ACC112 (cell line): Measurements from ENCODE around the gene PERM1.
"Not testable (repeated sequence)": the region's sequence is repeated elsewhere in the genome, so short reads cannot be mapped to it uniquely, and the experiment has no call there.

Experiments used
- H2AFZ ChIP-seq: fragments of 200-600 bp; sonication (generic); one replicate; pipeline ENCODE4 v1.6.0; 2017; ENCODE audit warnings: antibody characterized with exemption, low read length; ENCODE audit not compliant: unreplicated experiment
- H3K27ac ChIP-seq: fragments of 200-600 bp; sonication (generic); 2 replicates; pipeline ENCODE4 v1.5.1; 2014; ENCODE audit warnings: low read depth, mild to moderate bottlenecking, antibody characterized with exemption, low read length, moderate library complexity
- H3K27me3 ChIP-seq: fragments of 200-600 bp; sonication (generic); 2 replicates; pipeline ENCODE4 v1.6.1; 2014; ENCODE audit warnings: mild to moderate bottlenecking, antibody characterized with exemption, low read length, moderate library complexity, mixed read lengths; ENCODE audit not compliant: insufficient read depth
- H3K36me3 ChIP-seq: fragments of 200-600 bp; sonication (generic); 2 replicates; pipeline ENCODE4 v1.6.1; 2016; ENCODE audit warnings: mild to moderate bottlenecking, antibody characterized with exemption, low read length, moderate library complexity, mixed read lengths; ENCODE audit not compliant: insufficient read depth
- H3K4me1 ChIP-seq: fragments of 200-600 bp; sonication (generic); one replicate; pipeline ENCODE4 v1.6.1; 2016; ENCODE audit warnings: low read length, mixed read lengths; ENCODE audit not compliant: insufficient read depth, unreplicated experiment, control insufficient read depth
- H3K4me3 ChIP-seq: fragments of 200-600 bp; sonication (generic); 2 replicates; pipeline ENCODE4 v1.5.1; 2014; ENCODE audit warnings: mild to moderate bottlenecking, low read depth, low read length
- H3K79me2 ChIP-seq: fragments of 200-600 bp; sonication (generic); one replicate; pipeline ENCODE4 v1.6.0; 2016; ENCODE audit warnings: low read length; ENCODE audit not compliant: control insufficient read depth, unreplicated experiment, insufficient read depth

Gene PERM1

DNA sequence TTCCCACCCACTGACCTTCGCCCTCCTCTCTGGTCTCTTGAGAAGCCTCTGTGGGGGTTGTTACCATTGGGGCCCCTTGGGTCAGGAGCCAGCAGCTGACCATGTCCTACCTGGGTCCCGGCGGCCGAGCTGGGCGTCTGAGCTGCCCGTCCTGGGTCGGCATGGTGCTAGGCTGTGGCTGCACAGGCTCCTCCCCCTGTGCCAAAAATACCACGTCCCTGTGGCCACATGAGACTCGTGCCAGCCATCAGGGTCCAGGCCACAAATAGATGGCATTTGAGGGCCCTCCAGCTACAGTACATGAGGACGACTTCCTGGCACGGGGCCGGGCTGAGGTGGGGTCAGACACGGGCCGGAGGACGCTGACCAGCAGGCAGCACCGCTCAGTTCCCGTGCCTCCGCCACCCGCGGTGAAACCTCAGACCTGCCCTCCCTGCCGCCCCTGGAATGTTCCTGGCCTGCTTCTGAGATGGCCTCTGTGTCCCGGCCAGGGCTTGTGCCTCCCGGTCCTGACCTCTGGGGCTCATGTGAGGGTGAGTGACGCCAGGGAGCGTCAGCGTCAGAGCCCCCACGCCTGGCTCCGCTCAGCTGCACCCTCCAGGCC is at the start of gene PERM1:
TSS of gene PERM1 (minus strand) at position 139 of the 604 bp plus-strand sequence. CDS start 1,064 bp downstream, outside the sequence.
- peaks cover 7% of the 10 kb centered on the region; the same call in 1 of the 2 replicates for H3K27me3 ChIP-seq
- no peak within 1 kb of the TSS for H3K27ac ChIP-seq
- H3K4me3 ChIP-seq: no peak within 1 kb of the TSS
- no peaks in the 10 kb centered on the region for H3K4me1 ChIP-seq
- no peaks in the 10 kb centered on the region for H3K36me3 ChIP-seq
- no peak within 1 kb of the TSS for H2AFZ ChIP-seq
- H3K79me2 ChIP-seq: no peaks in the 10 kb centered on the region

DNA sequence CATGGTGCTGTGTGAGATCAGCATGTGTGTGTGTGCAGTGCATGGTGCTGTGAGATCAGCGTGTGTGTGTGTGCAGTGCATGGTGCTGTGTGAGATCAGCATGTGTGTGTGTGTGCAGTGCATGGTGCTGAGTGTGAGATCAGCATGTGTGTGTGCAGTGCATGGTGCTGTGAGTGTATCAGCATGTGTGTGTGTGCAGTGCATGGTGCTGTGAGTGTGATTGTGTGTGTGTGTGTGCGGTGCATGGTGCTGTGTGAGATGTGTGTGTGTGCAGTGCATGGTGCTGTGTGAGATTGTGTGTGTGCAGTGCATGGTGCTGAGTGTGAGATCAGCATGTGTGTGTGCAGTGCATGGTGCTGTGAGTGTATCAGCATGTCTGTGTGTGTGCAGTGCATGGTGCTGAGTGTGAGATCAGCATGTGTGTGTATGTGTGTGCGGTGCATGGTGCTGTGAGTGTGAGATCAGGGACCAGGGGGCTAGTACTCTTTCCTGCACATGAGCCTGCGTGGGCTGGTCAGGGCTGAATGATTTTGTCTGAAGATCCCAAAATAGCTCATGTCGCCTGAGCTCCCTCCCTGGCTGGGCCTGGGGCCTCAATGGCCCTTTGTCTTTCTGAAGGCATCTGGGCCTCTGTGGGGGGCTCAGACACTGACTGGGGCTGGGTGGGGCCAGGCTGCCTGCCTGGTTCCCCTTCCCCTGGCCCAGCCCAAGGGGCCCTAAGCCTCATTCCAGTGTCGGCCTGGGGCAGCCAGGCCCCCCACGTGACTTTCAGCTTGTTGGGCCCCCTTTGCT is 49.2 kb upstream of the PERM1 start:
- H3K27me3 ChIP-seq, H3K36me3 ChIP-seq, H3K79me2 ChIP-seq, H2AFZ ChIP-seq, H3K4me1 ChIP-seq, H3K4me3 ChIP-seq, H3K27ac ChIP-seq: not testable (repeated sequence)

GRCh38 chr1:1027791-1028190 is 45.9 kb upstream of the PERM1 start:
- H3K36me3 ChIP-seq: no peaks in the 10 kb centered on the region
- H3K27me3 ChIP-seq: no peaks in the 10 kb centered on the region
- H3K27ac ChIP-seq: no peak overlapping the region
- H3K79me2 ChIP-seq: no peaks in the 10 kb centered on the region
- H3K4me3 ChIP-seq: no peak overlapping the region
- H3K4me1 ChIP-seq: peaks cover 18% of the 10 kb centered on the region
- no peak overlapping the region for H2AFZ ChIP-seq

GRCh38 chr1:1026599-1027413 is 44.9 kb upstream of the PERM1 start:
- H3K79me2 ChIP-seq: no peaks in the 10 kb centered on the region
- no peaks in the 10 kb centered on the region for H3K36me3 ChIP-seq
- no peak overlapping the region for H3K27ac ChIP-seq
- H3K4me1 ChIP-seq: peaks cover 23% of the 10 kb centered on the region
- H3K4me3 ChIP-seq: no peak overlapping the region
- H2AFZ ChIP-seq: no peak overlapping the region
- H3K27me3 ChIP-seq: no peaks in the 10 kb centered on the region

- Histone ChIP-seq H3K4me1 (peaks cover 30% of the 10 kb centered on the region), H3K27ac (no peak overlapping the region), H3K36me3 (no peaks in the 10 kb centered on the region), H2AFZ (no peak overlapping the region), H3K4me3 (no peak overlapping the region), H3K79me2 (no peaks in the 10 kb centered on the region), H3K27me3 (no peaks in the 10 kb centered on the region)
Measured at GRCh38 chr1:1025730-1026129, 43.8 kb upstream of the PERM1 start.

DNA sequence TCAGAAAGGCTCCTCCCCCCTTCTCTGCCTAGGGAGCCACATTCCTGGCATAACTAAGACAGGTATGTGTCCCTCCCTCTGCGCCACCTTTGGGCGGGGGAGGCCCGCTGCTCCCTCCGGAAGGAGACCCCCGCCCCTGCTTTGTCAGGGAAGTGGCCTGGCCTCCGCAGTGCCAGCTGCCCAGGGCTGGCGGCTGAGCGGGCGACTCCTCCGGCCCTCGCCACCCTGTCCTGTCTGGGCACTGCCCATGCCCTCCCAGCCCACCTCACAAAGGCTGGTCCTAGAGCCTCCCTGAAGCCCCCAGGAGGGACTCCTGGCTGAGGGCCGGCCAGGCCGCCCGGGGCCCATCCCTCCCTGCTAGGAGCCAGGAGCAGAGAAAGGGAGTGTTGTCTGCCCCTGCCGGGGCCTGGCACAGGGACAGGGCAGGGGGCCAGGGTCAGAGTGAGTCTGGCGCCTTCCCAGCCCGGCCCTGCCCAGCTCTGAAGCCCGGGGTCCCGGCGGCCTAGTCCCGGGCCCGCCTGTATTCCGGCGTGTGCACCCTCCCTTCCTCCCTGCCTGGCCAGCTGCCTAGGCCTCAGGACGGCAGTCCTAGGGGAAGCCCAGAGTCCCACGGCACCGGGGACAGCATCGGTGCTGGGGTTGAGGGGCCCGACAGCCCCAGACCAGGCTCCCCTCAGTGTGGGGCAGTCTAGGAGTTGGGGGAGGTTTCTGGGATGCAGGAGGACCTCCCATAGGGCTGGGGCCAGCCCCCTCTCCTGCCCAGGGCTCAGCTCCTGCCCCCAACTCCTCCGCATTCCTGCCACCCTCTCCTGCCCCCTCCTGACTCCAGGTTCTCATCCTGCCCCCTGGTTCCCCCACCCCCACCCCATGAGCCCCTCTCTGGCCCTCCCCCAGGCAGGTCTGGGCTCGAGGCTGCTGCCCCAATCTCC is 43.1 kb upstream of the PERM1 start:
- Histone ChIP-seq H2AFZ (no peak overlapping the region), H3K4me3 (no peak overlapping the region), H3K27me3 (no peaks in the 10 kb centered on the region), H3K36me3 (no peaks in the 10 kb centered on the region), H3K27ac (no peak overlapping the region), H3K79me2 (no peaks in the 10 kb centered on the region), H3K4me1 (peaks cover 30% of the 10 kb centered on the region)

DNA sequence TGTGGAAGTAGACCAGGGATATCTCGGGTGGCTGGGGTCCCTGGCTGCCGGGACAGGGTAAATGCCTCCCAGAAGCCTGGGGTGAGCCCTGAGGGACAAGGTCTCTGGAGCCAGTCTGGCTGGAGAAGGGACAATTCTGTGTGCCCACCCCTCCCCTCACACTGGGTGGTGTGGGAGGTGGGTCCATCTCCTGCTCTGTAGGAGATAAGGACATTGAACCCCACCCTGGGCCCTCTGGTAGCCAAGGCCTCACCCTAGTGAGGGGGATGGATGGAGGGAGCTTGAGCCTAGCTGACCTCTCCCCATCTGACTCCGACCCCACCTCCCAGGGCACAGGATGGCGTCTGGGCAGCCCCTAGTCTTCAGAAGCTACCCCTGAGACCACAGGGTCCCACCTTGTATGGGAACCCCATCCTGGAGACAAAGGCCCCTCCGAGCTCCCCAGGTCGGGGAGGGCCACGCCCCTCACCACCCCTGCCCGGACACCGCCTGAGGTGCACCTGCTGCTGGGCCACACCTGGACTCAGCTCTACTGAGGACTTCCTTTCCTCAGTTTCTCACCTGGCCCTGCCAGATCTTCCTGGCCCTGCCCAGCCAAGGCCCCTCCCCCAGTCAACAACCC is 42.4 kb upstream of the PERM1 start:
- Histone ChIP-seq H3K27ac (no peak overlapping the region), H3K79me2 (no peaks in the 10 kb centered on the region), H2AFZ (no peak overlapping the region), H3K27me3 (no peaks in the 10 kb centered on the region), H3K4me1 (peaks cover 30% of the 10 kb centered on the region), H3K36me3 (no peaks in the 10 kb centered on the region), H3K4me3 (no peak overlapping the region)

DNA sequence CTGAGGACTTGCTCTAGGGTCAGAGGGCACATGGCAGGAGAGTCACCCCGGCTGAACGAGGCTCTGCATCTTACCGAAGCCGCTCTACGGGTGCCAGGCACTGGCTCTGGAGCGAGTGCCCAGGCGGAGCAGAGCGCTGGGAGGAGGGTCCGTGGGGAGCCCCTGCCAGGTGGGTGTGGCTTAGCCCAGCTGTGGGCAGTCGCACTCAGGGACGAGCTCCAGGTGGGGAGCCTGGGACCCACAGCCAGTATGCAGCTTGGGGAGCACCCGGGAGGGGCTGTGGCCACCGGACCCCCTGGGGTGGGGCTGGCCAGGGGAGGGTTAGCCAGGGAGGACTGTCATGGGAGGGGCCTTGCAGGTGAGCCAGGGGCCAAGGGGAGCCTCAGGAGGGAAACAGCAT is 41.8 kb upstream of the PERM1 start:
- Histone ChIP-seq H3K4me3 (no peak overlapping the region), H3K27ac (no peak overlapping the region), H2AFZ (no peak overlapping the region), H3K4me1 (peaks cover 30% of the 10 kb centered on the region), H3K27me3 (no peaks in the 10 kb centered on the region), H3K79me2 (no peaks in the 10 kb centered on the region), H3K36me3 (no peaks in the 10 kb centered on the region)

DNA sequence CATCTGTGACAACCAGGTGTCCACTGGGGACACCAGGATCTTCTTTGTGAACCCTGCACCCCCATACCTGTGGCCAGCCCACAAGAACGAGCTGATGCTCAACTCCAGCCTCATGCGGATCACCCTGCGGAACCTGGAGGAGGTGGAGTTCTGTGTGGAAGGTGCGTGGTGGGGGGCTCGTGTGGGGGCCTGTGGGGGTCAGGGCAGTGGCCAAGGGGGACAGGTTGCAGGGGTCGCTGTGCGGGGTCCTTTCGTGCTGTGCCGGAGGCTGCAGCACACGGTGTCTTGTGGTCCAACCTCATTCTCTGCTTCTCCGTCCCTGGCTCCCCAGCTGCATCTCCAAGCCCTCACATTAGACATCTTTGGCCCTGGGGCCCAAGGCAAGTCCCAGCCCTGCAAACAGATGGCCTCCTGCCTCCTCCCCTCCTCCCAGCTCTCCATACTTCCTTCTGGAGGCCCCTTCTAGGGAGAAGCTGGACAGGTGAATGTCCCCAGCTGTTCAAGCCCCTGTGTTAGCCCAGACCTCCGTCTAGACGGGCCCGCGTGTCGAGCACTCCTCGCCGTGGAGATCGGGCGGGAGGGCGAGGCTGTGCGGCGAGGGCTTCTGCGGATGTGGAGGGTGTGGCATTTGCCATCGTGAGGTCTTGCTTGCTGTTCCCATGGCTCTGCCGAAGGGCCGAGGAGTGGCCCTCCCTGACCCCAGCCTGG is 40.6 kb upstream of the PERM1 start:
- Histone ChIP-seq H3K27me3 (no peaks in the 10 kb centered on the region), H3K27ac (no peak overlapping the region), H3K36me3 (no peaks in the 10 kb centered on the region), H3K4me1 (peaks cover 30% of the 10 kb centered on the region), H3K79me2 (no peaks in the 10 kb centered on the region), H2AFZ (no peak overlapping the region), H3K4me3 (no peak overlapping the region)
